Keratinocyte (primary cell): ENCODE data around the gene ESD. TPM values are rescaled to one million over a fixed set of nuclear protein-coding genes. Genes with fewer than 3 reads are reported as not detected.

Experiments used
- DNase-seq: peaks from one replicate; pipeline ENCODE4 v3.0.0-alpha.2; 2011; ENCODE audit warnings: low read depth, missing footprints, low spot score
- FAIRE-seq: peaks from 2 replicates; lab custom pipeline; 2011; peaks lifted over from hg19 to GRCh38; lab: Jason Lieb, UNC
- H2AFZ ChIP-seq: 2 replicates; pipeline ENCODE4 v1.6.0; 2012; ENCODE audit warnings: low read length, control low read depth, inconsistent platforms; ENCODE audit not compliant: control insufficient read depth
- H3K27ac ChIP-seq: 2 replicates; pipeline ENCODE4 v1.5.1; 2011; ENCODE audit warnings: low read length; ENCODE audit not compliant: control insufficient read depth, insufficient read depth
- H3K27me3 ChIP-seq: 3 replicates; pipeline ENCODE4 v1.6.0; 2011; ENCODE audit warnings: low read length; ENCODE audit not compliant: control insufficient read depth, insufficient read depth; ENCODE audit errors: extremely low read depth
- H3K36me3 ChIP-seq, 2 experiments: 2 replicates in 1 of 2; 3 replicates in 1 of 2; pipeline ENCODE4 v1.5.1; 2011; ENCODE audit warnings: low read length in 2 of 2, mild to moderate bottlenecking in 1 of 2; ENCODE audit not compliant: control insufficient read depth in 2 of 2, insufficient read depth in 2 of 2; ENCODE audit errors: extremely low read depth in 1 of 2
- H3K4me1 ChIP-seq: 3 replicates; pipeline ENCODE4 v1.5.1; 2011; ENCODE audit warnings: low read length; ENCODE audit not compliant: control insufficient read depth, insufficient read depth; ENCODE audit errors: extremely low read depth
- H3K4me2 ChIP-seq: 3 replicates; pipeline ENCODE4 v1.6.0; 2011; ENCODE audit warnings: low read depth, low read length; ENCODE audit not compliant: control insufficient read depth, insufficient read depth; ENCODE audit errors: extremely low read depth
- H3K4me3 ChIP-seq, 3 experiments: fragments of 200-600 bp in 1 of 3; sonication (generic) in 1 of 3; 2 replicates in 2 of 3; 3 replicates in 1 of 3; pipeline ENCODE4 v1.5.1; 2011 to 2016; ENCODE audit warnings: low read length in 3 of 3, mild to moderate bottlenecking in 3 of 3, control low read depth in 2 of 3, inconsistent platforms in 1 of 3, low read depth in 1 of 3, mixed read lengths in 1 of 3, mixed run types in 1 of 3, moderate library complexity in 1 of 3; ENCODE audit not compliant: control insufficient read depth in 2 of 3, insufficient read depth in 2 of 3; ENCODE audit errors: extremely low read depth in 1 of 3
- H3K79me2 ChIP-seq: 2 replicates; pipeline ENCODE4 v1.6.0; 2012; ENCODE audit warnings: low read length; ENCODE audit not compliant: control insufficient read depth, insufficient read depth
- H3K9ac ChIP-seq: 3 replicates; pipeline ENCODE4 v1.6.0; 2011; ENCODE audit warnings: low read length; ENCODE audit not compliant: control insufficient read depth, insufficient read depth; ENCODE audit errors: extremely low read depth
- H3K9me1 ChIP-seq: 3 replicates; pipeline ENCODE4 v1.6.0; 2011; ENCODE audit warnings: low read length; ENCODE audit not compliant: control insufficient read depth, insufficient read depth; ENCODE audit errors: extremely low read depth
- H3K9me3 ChIP-seq: 2 replicates; pipeline ENCODE4 v1.5.1; 2012; ENCODE audit warnings: low read depth, low read length; ENCODE audit not compliant: control insufficient read depth
- H4K20me1 ChIP-seq: 3 replicates; pipeline ENCODE4 v1.6.0; 2011; ENCODE audit warnings: low read length; ENCODE audit not compliant: control insufficient read depth, insufficient read depth; ENCODE audit errors: extremely low read depth
- CTCF ChIP-seq, 3 experiments: IDR thresholded peaks in 1 of 3; conservative IDR thresholded peaks in 1 of 3; optimal IDR thresholded peaks in 1 of 3; 2 replicates in 2 of 3; 3 replicates in 1 of 3; pipeline versions ENCODE3 to v1.5.1; 2011; ENCODE audit warnings: low read length in 3 of 3, mild to moderate bottlenecking in 3 of 3, moderate library complexity in 2 of 3, control low read depth in 1 of 3, inconsistent platforms in 1 of 3; ENCODE audit not compliant: insufficient read depth in 2 of 3; ENCODE audit errors: extremely low read depth in 1 of 3
- EZH2 ChIP-seq: IDR thresholded peaks from one replicate; pipeline ENCODE4 v1.6.1; 2012; ENCODE audit warnings: inconsistent platforms, mild to moderate bottlenecking, low read length, moderate library complexity
- dilution Hi-C: fragments of 300-500 bp; cut with MboI; formaldehyde crosslinking; loops from one replicate; pipeline ENCODE4 v1.7.0; 2020; ENCODE audit warnings: low sequenced_read_pairs; ENCODE audit not compliant: extremely low pct_ligation_motif_present
- polyA plus RNA-seq, 5 experiments: library from polyadenylated mRNA; depleted of rRNA in 3 of 5; stranded (reverse) in 3 of 5; stranded (forward) in 1 of 5; unstranded in 1 of 5; fragments of >200 nt; gene quantifications; 1 replicate in 1 of 5; 2 replicates in 3 of 5; 3 replicates in 1 of 5; pipeline versions ENCODE4 v1.2.1 to v1.2.3, GENCODE V29; 2011 to 2012; ENCODE audit warnings: missing spikeins in 2 of 5, low read depth in 1 of 5, low replicate concordance in 1 of 5

The ESD gene
- polyA plus RNA-seq, 1 donor (not counting 4 experiments of a cell fraction or from before 2014, with no cell fraction given) = 181 TPM

DNA sequence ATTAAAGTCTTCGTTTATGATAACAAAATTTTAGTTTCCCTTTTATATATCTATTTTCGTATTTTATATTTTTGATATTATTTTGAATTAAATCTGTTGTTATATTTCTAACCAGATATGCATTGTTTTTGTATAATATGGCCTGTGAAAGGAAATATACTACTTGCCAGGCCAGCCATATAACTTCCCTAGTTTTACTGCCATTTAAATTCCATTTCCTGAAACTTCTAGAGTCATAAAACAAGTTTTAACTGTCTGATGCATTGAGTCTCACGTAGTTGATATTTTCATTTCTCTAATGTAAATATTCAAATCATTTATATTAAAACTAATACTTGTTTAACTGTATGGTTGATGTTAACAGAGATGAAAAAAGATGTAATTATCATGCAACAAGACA lies 13.5 kb downstream of the ESD start:
- Histone ChIP-seq H3K4me2 (no peak overlapping the region), H3K27me3 (no peaks in the 10 kb centered on the region), H3K4me1 (no peaks in the 10 kb centered on the region), H4K20me1 (no peaks in the 10 kb centered on the region), H3K9ac (no peak overlapping the region), H3K27ac (no peak overlapping the region), H3K9me1 (no peaks in the 10 kb centered on the region), H3K9me3 (no peaks in the 10 kb centered on the region), H2AFZ (no peak overlapping the region), H3K79me2 (no peaks in the 10 kb centered on the region), H3K4me3 (no peak overlapping the region), H3K36me3 (peaks cover 3 to 7% of the 10 kb centered on the region in 2 experiments)
- DNase-seq (no peak), FAIRE-seq (no peak)
- no peak for TF ChIP-seq EZH2
- no peak for TF ChIP-seq CTCF (optimal IDR thresholded peaks at IDR 0.05 in 1 of 3, IDR thresholded peaks at IDR 0.05 in 1 of 3, conservative IDR thresholded peaks at IDR 0.05 in 1 of 3; ENCODE audit: extremely low read depth in 1 of 3, insufficient read depth in 2 of 3, low read length in 3 of 3)
- dilution Hi-C loops = no loop called here

DNA sequence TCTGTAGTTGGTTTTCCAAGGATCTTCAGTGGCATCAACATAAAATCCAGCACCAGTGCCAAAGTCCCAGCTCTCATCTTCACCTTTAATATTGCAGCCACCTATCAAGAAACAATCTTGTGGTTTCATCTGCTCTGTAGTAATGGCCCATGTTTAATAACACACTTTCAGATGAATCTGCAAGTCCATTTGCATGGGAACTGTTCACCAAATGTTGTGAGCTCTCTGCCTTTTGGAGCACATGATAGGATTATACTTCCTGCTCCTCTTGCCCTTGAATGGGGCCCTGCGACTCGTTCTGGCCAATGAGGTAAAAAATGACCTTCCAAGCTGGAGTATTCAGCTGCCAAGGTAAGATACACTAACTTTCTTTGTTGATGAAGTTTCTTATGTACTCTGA lies 14.3 kb downstream of the ESD start:
- H2AFZ ChIP-seq = no peak overlapping the region
- H3K27me3 ChIP-seq = no peaks in the 10 kb centered on the region
- no peak overlapping the region for H3K27ac ChIP-seq
- no peaks in the 10 kb centered on the region for H3K9me3 ChIP-seq
- H3K9me1 ChIP-seq = no peaks in the 10 kb centered on the region
- no peaks in the 10 kb centered on the region for H3K4me1 ChIP-seq
- no peak overlapping the region for H3K9ac ChIP-seq
- peaks cover 3 to 7% of the 10 kb centered on the region in 2 experiments for H3K36me3 ChIP-seq
- H3K79me2 ChIP-seq = no peaks in the 10 kb centered on the region
- FAIRE-seq (peak; percentile 74), DNase-seq (no peak)
- no peaks in the 10 kb centered on the region for H4K20me1 ChIP-seq
- TF ChIP-seq CTCF (optimal IDR thresholded peaks at IDR 0.05 in 1 of 3, IDR thresholded peaks at IDR 0.05 in 1 of 3, conservative IDR thresholded peaks at IDR 0.05 in 1 of 3; ENCODE audit: extremely low read depth in 1 of 3, insufficient read depth in 2 of 3, low read length in 3 of 3) (no peak), EZH2 (no peak)
- H3K4me3 ChIP-seq = no peak overlapping the region
- no peak overlapping the region for H3K4me2 ChIP-seq
- dilution Hi-C loops = no loop called here
